ENCODE data around the gene ARHGAP15. TPM values are rescaled to one million over a fixed set of nuclear protein-coding genes. Genes with fewer than 3 reads are reported as not detected.

ARHGAP15 gene
- total RNA-seq (under 0.01 TPM in 1 of 2 replicates, not detected in the other), polyA plus RNA-seq (0.07 and 0.27 TPM in 2 replicates), polyA minus RNA-seq (ENCODE audit: low replicate concordance) (not detected in 2 replicates)
- not detected in 2 replicates for polyA plus RNA-seq (2012)

DNA sequence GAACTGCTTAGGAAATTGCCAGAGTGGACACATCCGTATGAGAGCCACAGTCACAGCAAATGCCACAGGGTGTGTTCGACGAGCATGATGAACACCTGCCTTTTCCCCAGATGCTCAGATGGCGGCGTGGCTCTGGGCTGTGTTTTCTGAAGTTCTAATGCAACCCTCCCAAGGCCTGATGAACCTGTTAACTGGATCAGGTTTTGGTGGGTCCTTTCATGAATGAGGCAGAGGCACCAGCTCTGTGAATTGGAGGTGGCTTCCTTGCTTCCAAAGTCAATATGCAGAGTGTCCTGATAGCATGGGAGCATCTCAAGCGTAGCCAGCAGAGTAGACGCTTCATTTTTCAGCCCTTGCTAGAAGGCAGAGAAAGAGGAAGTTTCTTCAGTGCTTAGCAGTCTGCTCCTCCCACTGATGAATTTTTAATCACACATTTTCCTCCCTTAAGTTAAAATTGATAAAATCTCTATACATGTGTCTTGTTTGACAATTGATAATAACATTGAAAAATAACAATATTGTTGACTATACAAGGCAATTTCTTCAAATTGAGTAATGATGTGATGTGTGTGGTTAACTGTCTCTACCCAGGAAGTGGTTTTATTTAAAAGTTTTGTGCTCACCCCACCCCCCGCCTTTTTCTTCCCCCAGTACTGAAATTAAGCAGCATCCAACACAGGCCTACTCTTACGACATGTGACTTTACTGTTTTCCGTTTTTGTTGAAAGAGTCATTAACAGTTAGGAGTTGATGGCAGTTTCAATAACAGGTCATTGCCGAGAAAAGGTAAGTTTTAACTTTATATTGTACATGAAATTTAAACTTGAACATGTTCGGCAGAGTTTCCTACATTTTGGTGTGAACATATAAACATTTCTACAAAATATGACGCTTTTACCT is at the start of gene ARHGAP15:
Gene ARHGAP15, plus strand, starts transcription at position 739 of the 900 bp plus-strand sequence.
- no peaks in the 10 kb centered on the region for H3K36me3 ChIP-seq (ENCODE audit: control insufficient read depth, insufficient read depth, low read length)
- H3K4me1 ChIP-seq (ENCODE audit: control insufficient read depth, extremely low read depth, insufficient read depth, low read length), result no peaks in the 10 kb centered on the region
- no peak within 1 kb of the TSS for H3K4me3 ChIP-seq (replicated peaks in 1 of 4; ENCODE audit: control extremely low read depth in 1 of 4, insufficient read depth in 1 of 4, low read depth in 3 of 4, low read length in 4 of 4)
- TF ChIP-seq, protein P1, sequence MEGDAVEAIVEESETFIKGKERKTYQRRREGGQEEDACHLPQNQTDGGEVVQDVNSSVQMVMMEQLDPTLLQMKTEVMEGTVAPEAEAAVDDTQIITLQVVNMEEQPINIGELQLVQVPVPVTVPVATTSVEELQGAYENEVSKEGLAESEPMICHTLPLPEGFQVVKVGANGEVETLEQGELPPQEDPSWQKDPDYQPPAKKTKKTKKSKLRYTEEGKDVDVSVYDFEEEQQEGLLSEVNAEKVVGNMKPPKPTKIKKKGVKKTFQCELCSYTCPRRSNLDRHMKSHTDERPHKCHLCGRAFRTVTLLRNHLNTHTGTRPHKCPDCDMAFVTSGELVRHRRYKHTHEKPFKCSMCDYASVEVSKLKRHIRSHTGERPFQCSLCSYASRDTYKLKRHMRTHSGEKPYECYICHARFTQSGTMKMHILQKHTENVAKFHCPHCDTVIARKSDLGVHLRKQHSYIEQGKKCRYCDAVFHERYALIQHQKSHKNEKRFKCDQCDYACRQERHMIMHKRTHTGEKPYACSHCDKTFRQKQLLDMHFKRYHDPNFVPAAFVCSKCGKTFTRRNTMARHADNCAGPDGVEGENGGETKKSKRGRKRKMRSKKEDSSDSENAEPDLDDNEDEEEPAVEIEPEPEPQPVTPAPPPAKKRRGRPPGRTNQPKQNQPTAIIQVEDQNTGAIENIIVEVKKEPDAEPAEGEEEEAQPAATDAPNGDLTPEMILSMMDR (conservative IDR thresholded peaks at IDR 0.05 in 1 of 2, IDR thresholded peaks at IDR 0.05 in 1 of 2; ENCODE audit: low read depth in 1 of 2, low read length in 2 of 2), result no peak
- no peak for TF ChIP-seq EZH2 (IDR thresholded peaks at IDR 0.05; ENCODE audit: low read length, missing control alignments)
- H4K20me1 ChIP-seq (ENCODE audit: control insufficient read depth, extremely low read depth, insufficient read depth, low read length), result no peaks in the 10 kb centered on the region
- H3K9ac ChIP-seq (ENCODE audit: insufficient read depth, low read length), result no peak within 1 kb of the TSS
- H3K27ac ChIP-seq (ENCODE audit: insufficient read depth, low read length), result no peak within 1 kb of the TSS
- no peak for DNase-seq (ENCODE audit: low read depth in 2 of 2)
- no peaks in the 10 kb centered on the region for H3K27me3 ChIP-seq (ENCODE audit: control insufficient read depth, insufficient read depth, low read length)
- no peak within 1 kb of the TSS for H3K4me2 ChIP-seq (ENCODE audit: extremely low read depth, insufficient read depth, low read length)
- no peak within 1 kb of the TSS for H2AFZ ChIP-seq (ENCODE audit: low read length)
- no peaks in the 10 kb centered on the region for H3K9me3 ChIP-seq (ENCODE audit: control insufficient read depth, insufficient read depth, low read depth, low read length)
- no peaks in the 10 kb centered on the region for H3K79me2 ChIP-seq (ENCODE audit: control insufficient read depth, insufficient read depth, low read length)

DNA sequence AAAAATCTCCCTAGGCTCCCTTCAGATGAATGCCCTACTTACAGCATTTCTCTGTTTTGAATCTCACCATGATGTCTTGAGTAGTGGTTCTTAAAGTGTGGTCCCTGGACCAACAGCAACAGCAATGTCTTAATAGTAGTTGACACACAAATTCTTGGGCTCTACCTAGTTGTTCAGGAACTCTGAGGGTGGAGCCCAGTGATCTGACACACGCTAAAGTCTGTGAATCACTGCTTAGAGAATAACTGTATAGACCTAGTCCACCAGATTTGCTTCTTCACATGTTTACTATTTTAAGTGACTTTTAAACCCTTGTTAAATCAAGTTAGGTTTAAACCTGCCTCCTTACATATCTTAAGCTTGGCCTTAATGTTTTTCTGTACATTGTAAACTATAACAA is 47.6 kb upstream of the ARHGAP15 start:
- H2AFZ ChIP-seq (ENCODE audit: low read length), result no peak overlapping the region
- no peak overlapping the region for H3K27ac ChIP-seq (ENCODE audit: insufficient read depth, low read length)
- no peak for TF ChIP-seq EZH2 (IDR thresholded peaks at IDR 0.05; ENCODE audit: low read length, missing control alignments)
- TF ChIP-seq, protein P1 (conservative IDR thresholded peaks at IDR 0.05 in 1 of 2, IDR thresholded peaks at IDR 0.05 in 1 of 2; ENCODE audit: low read depth in 1 of 2, low read length in 2 of 2), result no peak
- H3K4me1 ChIP-seq (ENCODE audit: control insufficient read depth, extremely low read depth, insufficient read depth, low read length), result peaks cover 2% of the 10 kb centered on the region
- no peak overlapping the region for H3K4me2 ChIP-seq (ENCODE audit: extremely low read depth, insufficient read depth, low read length)
- H3K4me3 ChIP-seq (replicated peaks in 1 of 4; ENCODE audit: control extremely low read depth in 1 of 4, insufficient read depth in 1 of 4, low read depth in 3 of 4, low read length in 4 of 4), result no peak overlapping the region
- no peaks in the 10 kb centered on the region for H3K27me3 ChIP-seq (ENCODE audit: control insufficient read depth, insufficient read depth, low read length)
- no peak overlapping the region for H3K9ac ChIP-seq (ENCODE audit: insufficient read depth, low read length)
- no peak for DNase-seq (ENCODE audit: low read depth in 2 of 2)
- no peaks in the 10 kb centered on the region for H3K79me2 ChIP-seq (ENCODE audit: control insufficient read depth, insufficient read depth, low read length)
- no peaks in the 10 kb centered on the region for H3K9me3 ChIP-seq (ENCODE audit: control insufficient read depth, insufficient read depth, low read depth, low read length)
- no peaks in the 10 kb centered on the region for H3K36me3 ChIP-seq (ENCODE audit: control insufficient read depth, insufficient read depth, low read length)
- H4K20me1 ChIP-seq (ENCODE audit: control insufficient read depth, extremely low read depth, insufficient read depth, low read length), result no peaks in the 10 kb centered on the region

DNA sequence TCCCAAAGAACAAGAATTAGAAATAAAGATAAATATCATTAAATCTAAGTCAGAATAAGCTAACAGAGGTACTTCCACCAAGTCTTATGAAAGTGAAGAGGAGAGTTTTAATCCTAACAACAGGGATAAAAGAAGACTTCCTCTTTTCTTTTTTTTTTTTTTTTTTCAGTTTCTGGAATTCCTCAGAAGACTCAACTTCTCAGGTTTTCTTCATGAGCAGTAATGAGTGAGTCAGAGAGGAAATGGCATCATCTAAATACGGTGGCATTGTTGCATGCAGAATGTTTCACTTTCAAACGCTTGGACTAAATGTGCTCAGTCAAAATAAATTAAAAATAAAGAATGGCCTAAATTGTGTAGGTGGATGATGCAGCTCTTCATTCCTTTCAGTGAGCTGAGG is 45.6 kb upstream of the ARHGAP15 start:
- DNase-seq (ENCODE audit: low read depth in 2 of 2), result peak; percentile 78 to 88
- Histone ChIP-seq H3K36me3 (ENCODE audit: control insufficient read depth, insufficient read depth, low read length) (no peaks in the 10 kb centered on the region), H4K20me1 (ENCODE audit: control insufficient read depth, extremely low read depth, insufficient read depth, low read length) (no peaks in the 10 kb centered on the region), H2AFZ (ENCODE audit: low read length) (peak overlapping the region; percentile 72), H3K79me2 (ENCODE audit: control insufficient read depth, insufficient read depth, low read length) (no peaks in the 10 kb centered on the region), H3K4me3 (replicated peaks in 1 of 4; ENCODE audit: control extremely low read depth in 1 of 4, insufficient read depth in 1 of 4, low read depth in 3 of 4, low read length in 4 of 4) (peak overlapping the region in 3 of 4 experiments; percentile 6 to 18 (median 18)), H3K27ac (ENCODE audit: insufficient read depth, low read length) (peak overlapping the region; percentile 52), H3K9ac (ENCODE audit: insufficient read depth, low read length) (no peak overlapping the region), H3K27me3 (ENCODE audit: control insufficient read depth, insufficient read depth, low read length) (no peaks in the 10 kb centered on the region), H3K9me3 (ENCODE audit: control insufficient read depth, insufficient read depth, low read depth, low read length) (no peaks in the 10 kb centered on the region), H3K4me2 (ENCODE audit: extremely low read depth, insufficient read depth, low read length) (peak overlapping the region; percentile 66), H3K4me1 (ENCODE audit: control insufficient read depth, extremely low read depth, insufficient read depth, low read length) (peaks cover 2% of the 10 kb centered on the region)
- no peak for TF ChIP-seq EZH2 (IDR thresholded peaks at IDR 0.05; ENCODE audit: low read length, missing control alignments)
- TF ChIP-seq, protein P1 (conservative IDR thresholded peaks at IDR 0.05 in 1 of 2, IDR thresholded peaks at IDR 0.05 in 1 of 2; ENCODE audit: low read depth in 1 of 2, low read length in 2 of 2), result no peak

Data from fibroblast of lung (primary cell).